ENCODE results near the gene TLE5.

TLE5 gene

GRCh38 chr19:3003046-3003445, 59.2 kb downstream of the TLE5 start:
- FAIRE-seq (no peak), DNase-seq (ENCODE audit: insufficient read length, low spot score) (no peak)

All from GM19239 (cell line).